Stimulated activated CD8-positive, alpha-beta memory T cell treated with anti-CD3 and anti-CD28 coated beads, Interleukin-12 subunit alpha, Interleukin-12 subunit beta, amount 100 ng/mL, for 24 hours (primary cell): ENCODE data around the gene PAQR4.
"Not testable (repeated sequence)": the region's sequence is repeated elsewhere in the genome, so short reads cannot be mapped to it uniquely, and the experiment has no call there.

Source experiments
- DNase-seq: peaks from one replicate; pipeline ENCODE4 v3.0.0-alpha.2; 2020; ENCODE audit errors: extremely low read depth

Gene PAQR4

GRCh38 chr16:2968738-2969544, at the start of gene PAQR4:
TSS of gene PAQR4 (plus strand) at chr16:2969348. CDS start at chr16:2969675, 327 bp downstream.
- peak; percentile 49 for DNase-seq

DNA sequence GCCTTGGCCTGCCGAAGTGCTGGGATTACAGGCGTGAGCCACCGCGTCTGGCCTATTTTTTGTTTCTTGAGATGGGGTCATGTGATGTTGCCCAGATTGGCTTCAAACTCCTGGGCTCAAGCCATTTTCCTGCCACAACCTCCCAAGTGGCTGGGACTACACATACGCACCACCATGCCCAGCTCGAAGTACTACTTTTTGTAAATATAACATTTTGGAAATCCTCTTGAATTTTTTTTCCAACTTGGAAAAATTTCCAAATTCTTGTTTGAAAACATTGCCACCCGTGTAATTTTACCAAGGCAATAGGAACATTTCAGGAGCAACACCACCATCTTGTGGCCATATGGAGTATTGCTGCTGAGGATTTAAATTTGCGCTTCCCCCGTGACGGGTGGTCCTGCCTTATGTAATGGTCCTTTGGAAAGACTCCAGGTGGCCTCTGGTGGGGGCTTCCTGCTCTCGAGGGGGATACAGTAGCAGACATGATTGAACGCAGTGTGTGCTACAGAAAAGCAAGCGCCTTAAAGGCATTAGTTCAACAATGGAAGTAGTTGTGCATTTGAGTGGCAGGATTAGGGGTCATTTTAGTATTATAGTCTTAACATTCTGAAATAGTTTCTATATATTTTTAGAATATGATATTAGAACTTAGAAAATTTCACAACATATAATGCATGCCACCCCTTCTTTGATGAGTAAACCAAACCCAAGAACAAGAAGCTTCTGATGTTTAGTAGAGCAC, 49.5 kb upstream of the PAQR4 start:
- no peak for DNase-seq

- DNase-seq: no peak
Observed at GRCh38 chr16:2923481-2923880, 45.7 kb upstream of the PAQR4 start.

DNA sequence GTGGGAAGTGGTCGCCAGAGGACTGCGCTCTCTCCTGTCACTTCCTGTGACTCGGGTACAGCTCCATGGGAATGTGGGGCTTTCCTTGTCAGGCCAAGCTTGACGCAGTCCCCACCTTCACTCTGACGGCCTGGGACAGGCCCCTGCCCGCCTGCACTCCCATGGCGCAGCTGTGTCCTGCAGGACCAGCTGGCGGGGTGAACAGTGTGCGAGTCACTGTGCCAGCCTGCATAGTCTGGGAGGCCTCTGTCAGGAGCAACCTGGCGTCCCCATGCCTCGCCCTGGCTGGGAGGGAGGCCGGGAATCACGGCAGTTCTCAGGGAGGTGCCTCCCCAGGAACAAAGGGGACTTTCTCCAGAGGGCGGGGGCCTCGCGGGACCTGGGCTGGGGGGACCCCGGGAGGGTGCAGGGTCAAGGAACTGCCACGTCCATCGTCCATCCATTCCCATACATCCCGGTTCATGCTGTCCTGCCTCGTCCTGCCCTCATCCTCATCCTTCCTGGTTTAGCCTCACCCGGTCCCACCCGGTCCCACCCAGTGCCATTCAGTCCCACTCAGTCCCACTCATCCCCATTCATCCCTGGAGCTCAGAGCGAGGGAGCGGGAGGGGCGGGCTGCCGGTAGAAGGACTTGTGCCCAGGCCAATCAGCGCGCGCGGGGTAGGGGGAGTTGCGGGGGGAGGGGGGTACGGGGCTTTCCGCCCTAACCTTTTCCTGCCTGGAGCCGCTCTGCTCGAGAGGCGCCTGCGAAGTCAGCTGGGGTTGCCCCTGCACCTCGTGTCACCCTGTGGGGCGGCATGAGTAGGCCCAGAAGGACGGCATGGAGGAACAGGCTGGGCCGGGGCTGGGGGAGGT, 44.0 kb upstream of the PAQR4 start:
- DNase-seq: no peak

GRCh38 chr16:2925951-2926649, 43.0 kb upstream of the PAQR4 start:
- DNase-seq: no peak

DNA sequence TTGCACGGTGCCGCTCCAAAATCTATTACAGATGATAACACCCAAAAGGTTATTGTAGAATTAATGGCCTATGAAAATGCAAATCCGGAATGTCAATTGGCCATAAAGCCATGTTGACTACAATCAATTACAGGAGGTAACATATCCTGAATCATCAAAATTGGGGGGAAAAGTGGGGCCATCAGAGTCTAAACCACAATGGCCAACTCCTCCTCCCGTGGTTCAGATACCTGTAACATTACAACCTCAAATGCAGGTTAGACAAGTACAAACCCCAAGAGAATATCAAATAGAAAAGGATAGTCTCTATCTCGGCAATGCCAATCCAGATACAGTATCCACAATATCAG, 42.5 kb upstream of the PAQR4 start:
- no peak for DNase-seq

DNA sequence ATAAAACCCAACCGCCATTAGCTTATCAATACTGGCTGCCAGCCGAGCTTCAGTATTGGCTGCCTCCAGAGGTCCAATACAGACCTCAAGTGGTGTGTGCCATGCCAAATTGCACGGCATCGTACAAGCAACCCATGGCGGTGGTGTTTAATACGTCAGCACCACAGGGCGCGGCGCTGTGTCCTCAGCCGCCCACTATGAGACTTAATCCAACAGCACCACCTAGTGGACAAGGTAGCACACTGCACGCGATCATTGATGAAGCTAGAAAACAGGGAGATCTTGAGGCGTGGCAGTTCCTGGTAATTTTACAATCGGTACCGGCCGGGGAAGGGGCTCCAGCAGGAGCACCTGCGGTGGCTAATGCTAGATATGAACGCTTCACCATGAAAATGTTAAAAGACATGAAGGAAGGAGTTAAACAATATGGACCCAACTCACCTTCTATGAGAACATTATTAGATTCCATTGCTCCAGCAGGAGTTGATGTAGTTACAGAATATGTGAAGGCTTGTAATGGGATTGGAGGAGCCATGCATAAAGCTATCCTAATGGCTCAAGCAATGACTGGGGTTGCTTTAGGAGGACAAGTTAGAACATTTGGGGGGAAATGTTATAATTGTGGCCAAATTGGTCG, 42.0 kb upstream of the PAQR4 start:
- DNase-seq: peak; percentile 55

- not testable (repeated sequence) for DNase-seq
Observed at GRCh38 chr16:2928151-2928550, 41.0 kb upstream of the PAQR4 start.

- no peak for DNase-seq
Observed at GRCh38 chr16:2928796-2929195, 40.4 kb upstream of the PAQR4 start.

DNA sequence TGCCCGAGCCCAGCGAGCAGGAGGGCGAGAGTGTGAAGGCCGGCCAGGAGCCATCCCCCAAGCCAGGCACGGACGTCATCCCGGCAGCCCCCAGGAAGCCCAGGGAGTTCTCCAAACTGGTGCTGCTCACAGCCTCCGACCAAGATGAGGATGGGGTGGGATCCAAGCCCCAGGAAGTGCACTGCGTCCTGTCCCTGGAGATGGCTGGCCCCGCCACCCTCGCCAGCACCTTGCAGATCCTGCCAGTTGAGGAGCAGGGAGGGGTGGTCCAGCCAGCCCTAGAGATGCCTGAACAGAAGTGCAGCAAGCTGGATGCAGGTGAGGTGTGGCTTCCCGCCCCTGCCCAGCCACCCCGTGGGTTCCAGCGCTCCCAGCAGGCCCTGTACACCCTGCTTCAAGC, 39.5 kb upstream of the PAQR4 start:
- no peak for DNase-seq

DNA sequence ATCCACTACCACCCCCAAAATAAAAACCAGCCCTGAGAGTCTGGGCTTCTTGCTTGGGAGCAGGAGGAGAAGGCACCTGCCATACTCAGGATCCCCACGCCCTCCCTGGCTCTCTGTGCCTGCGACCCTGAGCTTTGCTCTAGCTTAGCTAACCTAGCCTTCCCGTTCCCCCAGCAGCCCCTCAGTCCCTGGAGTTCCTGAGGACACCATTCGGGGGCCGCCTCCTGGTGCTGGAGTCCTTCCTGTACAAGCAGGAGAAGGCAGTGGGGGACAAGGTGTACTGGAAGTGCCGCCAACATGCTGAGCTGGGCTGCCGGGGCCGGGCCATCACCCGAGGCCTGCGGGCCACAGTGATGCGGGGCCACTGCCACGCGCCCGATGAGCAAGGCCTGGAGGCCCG, 38.9 kb upstream of the PAQR4 start:
- DNase-seq: no peak

DNA sequence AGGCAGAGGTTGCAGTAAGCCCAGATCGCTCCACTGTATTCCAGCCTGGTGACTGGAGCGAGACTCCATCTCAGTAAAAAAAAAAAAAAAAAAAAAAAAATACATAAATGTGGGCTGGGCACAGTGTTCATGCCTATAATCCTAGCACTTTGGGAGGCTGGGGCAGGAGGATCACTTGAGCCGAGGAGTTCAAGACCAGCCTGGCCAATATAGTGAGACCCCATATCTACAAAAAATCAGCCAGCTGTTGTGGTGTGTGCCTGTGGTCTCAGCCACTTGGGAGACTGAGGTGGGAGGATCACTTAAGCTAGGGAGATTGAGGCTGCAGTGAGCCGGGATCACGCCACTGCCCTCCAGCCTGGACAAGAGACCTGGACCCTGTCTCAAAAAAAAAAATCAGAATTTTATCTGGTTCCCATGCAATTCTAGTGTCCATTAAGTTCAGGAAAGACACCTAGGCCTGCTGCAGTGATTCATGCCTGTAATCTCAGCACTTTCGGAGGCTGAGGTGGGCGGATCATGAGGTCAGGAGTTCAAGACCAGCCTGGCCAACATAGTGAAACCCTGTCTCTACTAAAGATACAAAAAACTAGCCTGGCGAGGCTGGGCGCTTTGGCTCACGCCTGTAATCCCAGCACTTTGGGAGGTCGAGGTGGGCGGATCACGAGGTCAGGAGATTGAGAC, 37.8 kb upstream of the PAQR4 start:
- not testable (repeated sequence) for DNase-seq

DNA sequence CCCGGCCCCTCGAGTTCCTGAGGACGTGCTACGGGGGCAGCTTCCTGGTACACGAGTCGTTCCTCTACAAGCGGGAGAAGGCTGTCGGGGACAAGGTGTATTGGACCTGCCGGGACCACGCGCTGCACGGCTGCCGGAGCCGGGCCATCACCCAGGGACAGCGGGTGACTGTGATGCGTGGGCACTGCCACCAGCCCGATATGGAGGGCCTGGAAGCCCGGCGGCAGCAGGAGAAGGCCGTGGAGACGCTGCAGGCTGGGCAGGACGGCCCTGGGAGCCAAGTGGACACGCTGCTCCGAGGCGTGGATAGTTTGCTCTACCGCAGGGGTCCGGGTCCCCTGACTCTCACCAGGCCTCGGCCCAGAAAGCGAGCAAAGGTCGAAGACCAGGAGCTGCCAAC, 36.0 kb upstream of the PAQR4 start:
- DNase-seq: no peak

DNA sequence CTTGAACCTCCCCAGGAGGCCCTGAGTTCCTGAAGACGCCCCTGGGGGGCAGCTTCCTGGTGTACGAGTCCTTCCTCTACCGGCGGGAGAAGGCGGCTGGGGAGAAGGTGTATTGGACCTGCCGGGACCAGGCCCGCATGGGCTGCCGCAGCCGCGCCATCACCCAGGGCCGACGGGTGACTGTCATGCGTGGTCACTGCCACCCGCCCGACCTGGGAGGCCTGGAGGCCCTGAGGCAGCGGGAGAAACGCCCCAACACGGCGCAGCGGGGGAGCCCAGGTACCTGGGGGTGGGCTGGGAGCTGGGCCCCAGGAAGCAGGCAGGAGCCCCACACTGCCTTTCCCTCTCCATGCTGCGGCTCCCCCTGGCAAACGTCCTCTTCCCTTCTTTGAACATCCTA, 35.4 kb upstream of the PAQR4 start:
- DNase-seq: no peak

DNA sequence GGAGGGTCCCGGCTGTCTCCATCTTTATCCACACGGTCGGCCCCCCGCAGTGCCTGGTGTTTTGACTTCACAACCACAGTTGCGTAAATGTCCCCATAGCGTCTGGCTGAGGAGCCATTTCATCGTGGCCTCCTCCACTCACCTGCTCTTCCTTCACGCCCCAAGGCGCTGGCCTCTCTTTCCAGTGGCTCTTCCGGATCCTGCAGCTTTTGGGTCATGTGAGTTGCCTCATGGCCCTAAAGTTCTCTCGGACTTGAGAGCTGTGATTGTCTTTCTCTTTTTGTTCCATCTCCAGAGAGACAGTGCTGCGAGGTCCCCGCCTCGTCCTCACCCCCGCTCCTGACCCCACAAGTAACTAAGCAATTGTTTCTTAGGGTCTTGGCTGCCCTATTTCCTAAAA, 34.7 kb upstream of the PAQR4 start:
- DNase-seq: no peak

GRCh38 chr16:2936436-2937011, 32.6 kb upstream of the PAQR4 start:
- DNase-seq: no peak

- DNase-seq: no peak
Observed at GRCh38 chr16:2937170-2937569, 32.0 kb upstream of the PAQR4 start.

DNA sequence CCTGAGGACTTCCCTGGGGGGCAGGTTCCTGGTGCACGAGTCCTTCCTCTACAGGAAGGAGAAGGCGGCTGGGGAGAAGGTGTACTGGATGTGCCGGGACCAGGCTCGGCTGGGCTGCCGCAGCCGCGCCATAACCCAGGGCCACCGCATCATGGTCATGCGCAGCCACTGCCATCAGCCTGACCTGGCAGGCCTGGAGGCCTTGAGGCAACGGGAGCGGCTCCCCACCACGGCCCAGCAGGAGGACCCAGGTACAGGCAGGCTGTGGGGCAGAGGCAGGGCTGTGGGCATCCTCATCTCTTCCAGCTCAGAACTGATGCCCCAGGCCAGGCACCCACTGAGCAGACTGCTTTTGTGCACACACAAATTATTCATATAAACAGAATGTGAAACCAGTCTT, 30.9 kb upstream of the PAQR4 start:
- DNase-seq: no peak

- DNase-seq: no peak
Observed at GRCh38 chr16:2939968-2940367, 29.2 kb upstream of the PAQR4 start.

GRCh38 chr16:2942045-2942444, 27.1 kb upstream of the PAQR4 start:
- no peak for DNase-seq
